HFFc6 (cell line): ENCODE measurements around the gene RASSF8. TPM values are rescaled to one million over a fixed set of nuclear protein-coding genes. Genes with fewer than 3 reads are reported as not detected.

ENCODE experiments used
- DNase-seq: peaks from one replicate; pipeline ENCODE4 v3.0.0-alpha.2; 2018
- H3K27ac Mint-ChIP-seq: 2 replicates; pipeline ENCODE4 v1.8.0; 2020; ENCODE audit warnings: mild to moderate bottlenecking, mixed read lengths
- H3K27me3 Mint-ChIP-seq: 2 replicates; pipeline ENCODE4 v1.8.0; 2021; ENCODE audit warnings: mild to moderate bottlenecking, moderate library complexity, mixed read lengths; ENCODE audit not compliant: insufficient read depth
- H3K36me3 Mint-ChIP-seq: 2 replicates; pipeline ENCODE4 v1.8.0; 2021; ENCODE audit warnings: low read depth, mixed read lengths
- H3K4me1 Mint-ChIP-seq: 2 replicates; pipeline ENCODE4 v1.8.0; 2020; ENCODE audit warnings: low read depth, mixed read lengths
- H3K4me3 Mint-ChIP-seq: 2 replicates; pipeline ENCODE4 v1.8.0; 2020; ENCODE audit warnings: mild to moderate bottlenecking, moderate library complexity, mixed read lengths
- H3K9me3 Mint-ChIP-seq: 2 replicates; pipeline ENCODE4 v1.8.0; 2020; ENCODE audit warnings: mild to moderate bottlenecking, mixed read lengths
- total RNA-seq, 6 experiments: library from RNA; stranded (reverse); fragmentation: NEBNext Ultra II Directional; extraction: Animal tissue kit (Norgen Biotek cat#: 25700); gene quantifications; 2 replicates in 1 of 6; 3 replicates in 5 of 6; pipeline ENCODE4 v1.2.3, GENCODE V29; 2021
- TF ChIP-seq, protein P1 (sequence below): fragments of 200-600 bp; sonication (generic); IDR thresholded peaks from 2 replicates; pipeline ENCODE4 v1.5.0; 2021; ENCODE audit warnings: antibody characterized with exemption, mild to moderate bottlenecking

RASSF8 gene
- total RNA-seq, 6 experiments from 2014 or later: 61.7 to 84.5 (median 77.0) TPM

DNA sequence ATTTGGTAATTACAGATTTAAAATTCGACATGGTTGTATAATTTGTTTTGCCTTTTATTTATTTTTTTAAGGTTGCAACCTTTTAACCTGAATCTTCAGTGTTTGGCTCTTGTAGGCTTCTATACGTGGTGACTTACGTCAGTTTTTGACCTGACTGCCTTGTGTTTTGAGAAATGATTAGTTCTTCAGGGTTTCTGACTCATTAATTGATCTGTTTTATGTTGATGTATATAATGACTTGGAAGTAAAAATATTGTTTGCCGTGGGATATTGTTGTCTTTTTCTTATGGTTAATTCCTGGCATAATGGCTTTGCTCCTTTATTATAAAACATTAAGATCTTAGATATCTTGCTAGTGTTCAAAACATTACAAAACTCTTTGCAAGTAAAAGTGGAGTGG lies 2.5 kb downstream of the RASSF8 start:
- TF ChIP-seq, protein P1, sequence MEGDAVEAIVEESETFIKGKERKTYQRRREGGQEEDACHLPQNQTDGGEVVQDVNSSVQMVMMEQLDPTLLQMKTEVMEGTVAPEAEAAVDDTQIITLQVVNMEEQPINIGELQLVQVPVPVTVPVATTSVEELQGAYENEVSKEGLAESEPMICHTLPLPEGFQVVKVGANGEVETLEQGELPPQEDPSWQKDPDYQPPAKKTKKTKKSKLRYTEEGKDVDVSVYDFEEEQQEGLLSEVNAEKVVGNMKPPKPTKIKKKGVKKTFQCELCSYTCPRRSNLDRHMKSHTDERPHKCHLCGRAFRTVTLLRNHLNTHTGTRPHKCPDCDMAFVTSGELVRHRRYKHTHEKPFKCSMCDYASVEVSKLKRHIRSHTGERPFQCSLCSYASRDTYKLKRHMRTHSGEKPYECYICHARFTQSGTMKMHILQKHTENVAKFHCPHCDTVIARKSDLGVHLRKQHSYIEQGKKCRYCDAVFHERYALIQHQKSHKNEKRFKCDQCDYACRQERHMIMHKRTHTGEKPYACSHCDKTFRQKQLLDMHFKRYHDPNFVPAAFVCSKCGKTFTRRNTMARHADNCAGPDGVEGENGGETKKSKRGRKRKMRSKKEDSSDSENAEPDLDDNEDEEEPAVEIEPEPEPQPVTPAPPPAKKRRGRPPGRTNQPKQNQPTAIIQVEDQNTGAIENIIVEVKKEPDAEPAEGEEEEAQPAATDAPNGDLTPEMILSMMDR: no peak
- H3K27ac Mint-ChIP-seq: peak overlapping the region; percentile 87
- no peaks in the 10 kb centered on the region; the same call in none of the 2 replicates for H3K27me3 Mint-ChIP-seq
- no peak for DNase-seq
- H3K9me3 Mint-ChIP-seq: no peaks in the 10 kb centered on the region
- H3K4me1 Mint-ChIP-seq: peaks cover 59% of the 10 kb centered on the region
- peaks cover 21% of the 10 kb centered on the region for H3K36me3 Mint-ChIP-seq
- H3K4me3 Mint-ChIP-seq: peak overlapping the region; percentile 89

DNA sequence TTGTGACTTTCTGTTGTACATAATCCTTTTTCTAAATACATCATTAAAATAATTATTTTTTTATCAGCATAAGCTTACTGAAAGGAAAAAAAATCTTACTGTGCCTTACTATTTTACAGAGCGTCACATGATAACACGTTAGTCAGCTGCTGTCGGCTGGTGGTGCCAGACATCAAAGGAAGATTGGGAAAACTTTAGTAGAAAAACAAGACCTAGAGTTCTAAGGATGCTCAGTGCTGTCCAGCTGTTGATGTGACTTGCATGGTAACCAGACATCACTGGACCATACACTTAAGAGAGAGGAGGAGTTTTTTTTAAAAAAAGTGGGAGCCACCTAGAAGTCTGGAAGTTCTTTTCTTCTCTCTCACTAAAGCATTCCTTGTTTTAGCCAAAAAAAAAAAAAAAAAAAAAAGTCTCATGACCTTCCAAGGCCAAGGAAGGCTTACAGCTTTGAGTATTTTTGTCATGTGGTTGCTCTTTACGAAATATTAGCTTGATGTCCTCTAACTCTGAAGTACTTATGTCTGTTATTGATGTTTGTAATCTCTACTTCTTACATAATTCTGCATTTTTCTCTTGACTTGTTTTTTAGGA lies 4.5 kb downstream of the RASSF8 start:
- peaks cover 54% of the 10 kb centered on the region for H3K4me1 Mint-ChIP-seq
- H3K36me3 Mint-ChIP-seq: peaks cover 18% of the 10 kb centered on the region
- peak overlapping the region; percentile 58 for H3K27ac Mint-ChIP-seq
- TF ChIP-seq, protein P1: no peak
- no peaks in the 10 kb centered on the region for H3K9me3 Mint-ChIP-seq
- H3K27me3 Mint-ChIP-seq: no peaks in the 10 kb centered on the region; the same call in none of the 2 replicates
- no peak overlapping the region for H3K4me3 Mint-ChIP-seq
- no peak for DNase-seq

DNA sequence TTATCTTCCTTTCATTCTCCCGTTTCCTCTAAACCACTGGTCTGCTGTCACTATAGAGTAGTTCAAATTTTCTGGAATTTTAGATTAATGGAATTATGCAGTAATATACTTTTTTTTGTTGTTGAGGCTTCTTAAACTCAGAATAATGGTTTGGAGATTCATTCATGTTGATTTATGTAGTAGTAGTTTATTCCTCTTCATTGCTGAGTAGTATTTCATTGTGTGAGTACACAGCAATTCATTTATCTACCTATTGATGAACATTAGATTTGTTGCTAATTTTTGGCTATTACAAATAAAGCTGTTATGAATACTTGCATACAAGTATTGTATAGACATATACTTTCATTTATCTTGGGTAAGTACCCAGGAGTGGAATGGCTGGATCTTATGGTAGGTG lies 7.2 kb downstream of the RASSF8 start:
- Mint-ChIP-seq H3K36me3 (peaks cover 26% of the 10 kb centered on the region), H3K27ac (peak overlapping the region; percentile 24; the same call in 1 of the 2 replicates), H3K4me1 (peaks cover 70% of the 10 kb centered on the region), H3K9me3 (no peaks in the 10 kb centered on the region), H3K4me3 (no peak overlapping the region), H3K27me3 (peaks cover 2% of the 10 kb centered on the region)
- no peak for DNase-seq
- TF ChIP-seq, protein P1: no peak

DNA sequence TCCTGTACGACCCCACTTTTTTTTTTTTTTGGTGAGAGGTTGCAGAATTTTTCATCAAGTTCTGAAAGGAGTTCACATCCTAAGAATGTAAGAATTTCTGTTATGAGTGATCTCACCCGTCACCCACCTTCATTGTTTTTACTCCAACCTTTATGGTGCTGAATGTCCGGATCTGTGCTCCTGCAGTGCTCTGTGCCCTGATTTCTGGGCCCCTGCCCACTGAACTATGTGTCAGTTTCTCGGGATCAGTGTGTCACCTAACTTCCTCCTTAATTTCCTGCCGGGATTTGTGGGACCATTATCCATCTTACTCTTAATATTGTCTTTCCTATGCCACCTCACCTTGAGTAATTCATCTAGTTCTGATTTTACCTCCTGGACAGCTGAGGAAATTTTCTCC lies 11.6 kb downstream of the RASSF8 start:
- TF ChIP-seq, protein P1: no peak
- no peaks in the 10 kb centered on the region for H3K9me3 Mint-ChIP-seq
- peaks cover 2% of the 10 kb centered on the region for H3K27me3 Mint-ChIP-seq
- H3K4me3 Mint-ChIP-seq: peak overlapping the region; percentile 1; the same call in 1 of the 2 replicates
- peaks cover 23% of the 10 kb centered on the region for H3K36me3 Mint-ChIP-seq
- H3K27ac Mint-ChIP-seq: peak overlapping the region; percentile 2; the same call in 1 of the 2 replicates
- peaks cover 80% of the 10 kb centered on the region for H3K4me1 Mint-ChIP-seq
- no peak for DNase-seq

DNA sequence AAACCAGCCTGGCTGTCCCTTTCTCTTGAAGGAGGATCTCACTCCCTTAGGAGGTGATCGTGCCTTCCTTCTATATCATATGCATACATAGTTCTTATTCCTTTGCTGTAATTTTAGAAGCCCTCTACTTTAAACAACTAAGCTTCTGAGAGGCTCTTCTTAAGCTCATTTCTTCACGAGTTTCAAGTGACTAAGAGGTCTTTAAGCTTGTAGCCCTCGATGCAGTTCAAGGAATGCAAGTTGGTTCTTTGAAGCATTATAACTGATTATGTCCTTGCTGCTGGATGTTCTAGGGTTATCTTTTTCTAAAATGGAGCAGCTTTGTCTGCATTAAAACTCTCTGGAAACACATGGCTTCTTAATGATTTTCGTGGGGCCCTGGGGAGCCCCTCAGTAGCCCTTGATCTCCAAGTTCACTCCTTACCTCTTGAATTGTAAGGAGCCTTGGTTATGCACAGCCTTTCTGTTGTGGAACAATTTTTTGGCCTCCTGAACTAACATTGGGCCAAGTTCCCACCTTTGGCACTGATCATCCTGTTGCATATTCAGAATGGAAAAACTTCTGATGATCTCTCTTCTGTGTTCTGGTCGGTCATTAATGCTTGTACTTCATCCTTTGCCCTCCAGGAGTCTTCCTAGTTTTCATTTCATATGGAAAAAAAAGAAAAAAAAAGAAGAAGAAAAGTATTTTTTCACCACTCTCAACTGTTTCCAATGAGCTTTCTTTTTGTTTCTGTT lies 12.6 kb downstream of the RASSF8 start:
- peak overlapping the region; percentile 55 for H3K27ac Mint-ChIP-seq
- no peak for DNase-seq
- H3K9me3 Mint-ChIP-seq: no peaks in the 10 kb centered on the region
- peak overlapping the region; percentile 29; the same call in 1 of the 2 replicates for H3K4me3 Mint-ChIP-seq
- peaks cover 23% of the 10 kb centered on the region for H3K36me3 Mint-ChIP-seq
- TF ChIP-seq, protein P1: peak; percentile 66
- H3K27me3 Mint-ChIP-seq: peaks cover 2% of the 10 kb centered on the region; the same call in 1 of the 2 replicates
- peaks cover 90% of the 10 kb centered on the region for H3K4me1 Mint-ChIP-seq
